ENCODE data around the gene FSHR. TPM values are rescaled to one million over a fixed set of nuclear protein-coding genes. Genes with fewer than 3 reads are reported as not detected.

FSHR gene
- total RNA-seq, 1 donor from 2014 or later = not detected

- no peak for DNase-seq (ENCODE audit: extremely low read depth, low read depth, low spot score)
Observed at GRCh38 chr2:48915884-48916283, 238.4 kb downstream of the FSHR start.

DNA sequence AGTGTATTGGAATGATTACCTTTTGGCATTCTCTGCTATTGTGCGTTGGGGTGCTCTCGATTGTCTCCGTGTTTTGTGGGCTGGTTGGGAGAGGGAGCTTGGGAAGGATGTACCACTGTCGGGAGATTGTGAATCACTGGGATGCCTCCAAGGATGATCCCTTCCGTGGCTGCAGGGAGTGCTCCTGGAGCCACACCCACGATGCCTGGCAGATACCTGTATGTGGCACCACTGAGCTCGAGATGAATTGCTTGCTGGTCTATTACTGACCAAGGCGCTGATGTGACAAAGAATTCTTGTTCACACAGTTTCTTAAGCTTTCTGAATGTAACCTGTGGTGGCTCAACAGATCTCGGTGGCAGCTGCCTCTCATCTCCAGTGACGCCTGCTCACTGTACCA is 239.1 kb downstream of the FSHR start:
- no peak for DNase-seq (ENCODE audit: extremely low read depth, low read depth, low spot score)

- no peak for DNase-seq (ENCODE audit: extremely low read depth, low read depth, low spot score)
Observed at GRCh38 chr2:48914477-48915089, 239.7 kb downstream of the FSHR start.
